HG03520 (cell line): ENCODE data around the gene TFG.
A peak's percentile ranks its signal among the peaks of the same experiment; 100 is the strongest.

ENCODE experiments used
- ATAC-seq: cut with Tn5 transposase; IDR thresholded peaks from one replicate; pipeline ENCODE4 v1.9.1; 2021; ENCODE audit warnings: mild to moderate bottlenecking, moderate library complexity; ENCODE audit not compliant: unreplicated experiment

The TFG gene

DNA sequence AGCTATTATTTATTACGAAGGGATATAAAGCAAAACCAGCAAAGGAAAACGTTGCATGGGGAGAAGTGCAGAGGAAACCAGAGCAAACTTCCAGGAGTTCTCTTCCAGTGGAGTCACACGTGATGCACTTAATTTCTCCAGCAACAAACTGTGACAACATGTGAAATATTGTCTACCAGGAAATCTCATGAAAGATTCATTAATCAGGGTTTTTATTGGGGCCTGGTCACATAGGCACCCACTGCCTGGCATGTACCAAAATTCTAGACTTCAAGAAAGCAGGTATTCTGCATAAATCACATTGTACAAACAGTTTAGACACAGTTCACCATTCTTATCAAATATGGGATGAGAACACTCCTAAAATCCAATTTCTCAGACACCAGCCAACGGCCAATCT, 5.4 kb upstream of the TFG start:
- no peak for ATAC-seq

DNA sequence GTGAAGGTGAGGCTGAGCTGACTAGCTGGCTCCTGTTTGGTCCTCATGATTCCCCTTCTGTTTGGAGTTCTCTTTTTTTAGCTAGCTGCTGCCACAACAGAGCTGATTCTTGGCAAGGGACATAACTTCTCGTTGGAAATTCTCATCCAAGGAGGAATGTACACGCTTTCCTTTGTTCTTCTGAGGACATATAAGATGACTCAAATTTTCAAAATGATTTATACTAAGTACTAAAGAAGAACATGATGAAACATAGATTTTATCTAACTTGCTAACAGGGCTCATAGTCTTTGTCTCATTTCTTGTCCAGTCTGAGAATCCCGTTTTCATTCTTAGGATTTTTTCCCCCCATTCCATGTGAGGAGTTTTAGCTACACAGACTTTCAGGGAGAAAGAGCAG, 2.9 kb upstream of the TFG start:
- ATAC-seq = no peak

DNA sequence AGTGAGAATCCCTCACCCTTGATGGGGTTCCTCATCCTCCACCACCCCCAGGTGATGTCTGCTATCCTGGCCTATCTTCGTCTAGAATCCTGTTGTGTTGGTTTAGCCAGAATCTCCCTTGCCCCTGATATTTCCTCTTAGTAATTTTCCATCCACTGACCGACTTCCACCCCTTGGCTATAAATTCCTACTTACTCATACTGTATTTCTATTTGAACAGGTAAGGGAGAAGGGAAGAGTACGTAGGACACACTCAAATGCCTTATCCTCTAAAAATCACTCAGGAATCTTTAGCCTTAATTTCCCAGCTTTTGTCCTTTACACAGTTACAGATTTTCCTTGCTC, 678 bp upstream of the TFG start:
- ATAC-seq = no peak

DNA sequence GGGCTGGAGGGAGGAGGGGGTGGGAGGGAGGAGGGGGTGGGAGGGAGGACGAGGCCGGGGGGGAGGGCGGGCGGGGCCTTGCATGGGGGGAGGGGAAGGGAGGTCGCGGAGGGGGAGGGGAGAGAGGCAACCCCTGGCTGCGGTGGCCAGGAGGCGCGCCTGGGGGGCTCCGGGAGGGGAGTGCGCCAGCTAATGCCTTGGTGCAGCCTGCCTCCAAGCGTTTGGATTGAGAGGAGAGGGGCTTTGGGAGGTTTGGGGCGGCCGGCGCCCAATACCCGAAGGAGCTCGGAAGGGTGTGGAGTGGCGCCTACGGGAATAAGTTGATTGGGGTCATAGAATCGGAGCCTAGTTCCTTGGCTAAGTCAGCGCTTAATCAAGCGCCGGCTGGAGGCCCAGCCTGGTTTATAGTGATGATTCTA, 557 bp downstream of the TFG start:
- no peak for ATAC-seq

DNA sequence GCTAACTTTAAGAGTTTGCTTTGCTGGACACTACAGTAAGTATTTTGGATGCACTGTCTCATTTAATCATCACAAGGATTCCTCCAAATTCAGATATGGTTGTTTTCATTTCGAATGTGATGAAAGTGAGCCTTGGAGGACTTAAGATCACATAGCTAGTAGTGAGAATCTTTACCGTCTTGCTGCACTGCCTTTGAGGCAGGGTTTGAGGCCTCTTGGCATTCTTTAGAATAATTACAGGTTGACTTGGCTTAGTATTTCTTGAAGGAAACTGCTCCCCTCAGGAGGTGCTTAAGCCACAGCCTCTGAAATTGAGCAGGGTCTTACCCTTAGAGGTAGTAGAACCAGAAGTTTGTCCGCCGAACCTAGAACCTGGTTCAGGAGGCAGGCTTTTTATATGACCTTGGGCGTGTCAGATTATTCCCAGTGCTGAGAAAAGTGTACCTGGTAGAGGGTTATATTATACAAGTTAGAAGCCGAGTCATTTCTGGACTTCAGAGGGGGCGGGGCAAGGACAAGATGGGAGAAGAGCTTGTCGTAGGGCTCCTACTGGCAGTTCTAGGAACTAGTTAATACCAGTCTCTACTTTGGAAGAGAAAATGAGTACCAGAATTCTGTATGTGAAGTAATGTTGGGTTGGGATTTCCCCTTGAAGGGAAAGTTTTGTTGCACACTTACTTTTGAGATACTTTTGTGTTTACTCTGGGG, 1.1 kb downstream of the TFG start:
- ATAC-seq = peak; percentile 39

DNA sequence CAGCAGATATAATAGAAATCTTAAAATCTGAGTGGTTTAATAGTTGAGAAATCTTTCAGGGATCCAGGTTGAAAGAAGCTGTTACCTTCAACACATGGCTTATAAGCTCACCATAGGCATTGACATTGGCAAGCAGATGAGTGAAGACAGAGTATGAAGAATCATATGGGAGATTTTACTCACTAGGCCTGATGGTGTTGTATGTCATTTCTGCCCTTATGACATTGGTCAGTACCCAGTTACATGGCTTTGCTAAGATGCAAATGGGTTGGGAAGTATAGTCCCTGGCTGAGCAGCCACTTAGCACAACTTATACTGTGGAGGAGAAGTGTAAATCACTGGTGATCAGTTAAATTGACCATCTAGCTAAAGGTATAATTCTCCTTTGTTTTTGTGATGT, 5.9 kb downstream of the TFG start:
- no peak for ATAC-seq

DNA sequence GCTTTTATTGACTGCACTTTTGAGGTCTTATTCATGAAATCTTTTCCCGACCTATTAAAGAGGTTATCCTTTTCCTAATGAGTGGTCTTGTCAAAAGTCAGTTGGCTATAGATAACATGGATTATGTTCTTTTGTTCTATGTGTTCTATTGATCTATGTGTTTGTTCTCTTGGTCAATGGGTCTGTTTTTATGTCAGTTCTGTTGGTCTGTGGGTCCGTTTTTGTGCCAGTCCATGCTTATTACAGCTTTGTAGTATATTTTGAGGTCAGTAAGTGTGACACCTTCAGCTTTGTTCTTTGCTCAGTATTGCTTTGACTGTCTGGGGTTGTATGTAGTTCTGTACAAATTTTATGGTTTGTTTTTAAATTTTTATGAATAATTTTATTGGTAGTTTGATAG, 7.8 kb downstream of the TFG start:
- ATAC-seq = no peak

DNA sequence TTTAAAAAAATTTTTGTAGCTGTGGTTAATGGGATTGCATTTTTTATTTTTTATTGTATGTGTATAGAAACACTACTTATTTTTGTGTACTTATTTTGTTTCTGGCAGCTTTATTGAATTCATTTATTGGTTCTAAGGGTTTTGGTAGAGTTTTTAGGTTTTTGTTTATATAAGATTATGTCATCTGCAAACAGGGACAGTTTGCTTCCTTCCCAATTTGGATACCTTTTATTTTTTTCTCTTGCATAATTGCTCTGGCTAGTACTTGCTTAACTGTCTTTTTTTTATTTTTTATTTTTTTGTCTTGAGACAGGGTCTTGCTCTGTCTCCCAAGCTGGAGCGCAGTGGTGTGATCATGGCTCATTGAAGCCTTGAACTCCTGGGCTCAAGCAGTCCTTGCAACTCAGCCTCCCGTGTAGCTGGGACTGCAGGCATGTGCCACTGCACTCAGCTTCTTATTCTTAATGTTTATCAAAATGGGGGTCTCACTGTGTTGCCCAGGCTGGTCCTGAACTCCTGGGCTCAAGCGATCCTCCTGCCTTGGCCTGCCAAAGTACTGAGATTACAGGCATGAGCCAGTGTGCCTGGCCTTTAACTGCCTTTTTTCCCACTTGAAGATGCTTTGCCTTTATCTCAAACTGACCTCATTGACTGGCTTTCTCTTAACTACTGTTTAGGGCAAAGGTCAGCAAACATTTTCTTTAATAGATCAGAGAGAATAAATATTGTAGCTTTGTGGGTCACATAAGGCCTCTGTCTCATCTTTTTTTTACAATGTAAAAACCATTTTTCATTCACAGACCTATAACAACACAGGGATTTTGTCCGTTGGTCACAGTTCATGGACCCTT, 8.6 kb downstream of the TFG start:
- ATAC-seq = no peak

DNA sequence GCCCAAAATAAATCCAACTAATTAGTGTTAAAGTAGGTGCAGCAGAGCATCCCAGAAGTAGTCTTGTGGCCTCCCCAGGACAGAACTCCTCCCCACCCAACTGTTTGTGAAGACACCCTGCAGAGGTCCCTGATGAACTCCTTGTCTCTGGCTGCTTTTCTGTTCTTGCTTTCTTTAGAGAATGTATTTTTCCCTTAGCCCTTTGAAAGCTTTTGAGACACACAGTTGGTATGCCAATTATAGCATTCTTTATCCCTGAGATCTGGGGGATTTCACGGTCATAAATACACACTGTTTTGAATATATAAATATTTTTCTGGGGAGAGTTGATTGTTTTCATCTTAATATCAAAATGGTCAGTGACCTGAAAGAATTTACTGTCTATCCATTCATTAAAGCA, 9.8 kb downstream of the TFG start:
- ATAC-seq = no peak

DNA sequence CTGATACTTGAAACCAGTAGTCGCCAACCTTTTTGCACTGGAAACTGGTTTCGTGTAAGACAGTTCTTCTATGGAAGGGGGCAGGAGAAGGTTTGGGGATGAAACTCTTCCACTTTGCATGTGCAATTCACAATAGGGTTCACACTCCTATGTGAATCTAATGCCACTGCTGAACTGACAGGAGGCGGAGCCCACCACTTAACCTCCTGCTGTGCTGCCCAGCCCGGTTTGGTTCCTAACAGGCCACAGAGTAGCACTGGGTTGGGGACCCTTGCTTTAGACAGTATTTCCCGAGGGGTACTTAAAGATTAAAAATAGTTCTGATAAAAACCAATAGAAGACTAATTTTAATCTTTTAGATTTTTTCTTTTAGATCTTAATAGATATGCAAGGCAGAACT, 11.1 kb downstream of the TFG start:
- ATAC-seq = no peak

DNA sequence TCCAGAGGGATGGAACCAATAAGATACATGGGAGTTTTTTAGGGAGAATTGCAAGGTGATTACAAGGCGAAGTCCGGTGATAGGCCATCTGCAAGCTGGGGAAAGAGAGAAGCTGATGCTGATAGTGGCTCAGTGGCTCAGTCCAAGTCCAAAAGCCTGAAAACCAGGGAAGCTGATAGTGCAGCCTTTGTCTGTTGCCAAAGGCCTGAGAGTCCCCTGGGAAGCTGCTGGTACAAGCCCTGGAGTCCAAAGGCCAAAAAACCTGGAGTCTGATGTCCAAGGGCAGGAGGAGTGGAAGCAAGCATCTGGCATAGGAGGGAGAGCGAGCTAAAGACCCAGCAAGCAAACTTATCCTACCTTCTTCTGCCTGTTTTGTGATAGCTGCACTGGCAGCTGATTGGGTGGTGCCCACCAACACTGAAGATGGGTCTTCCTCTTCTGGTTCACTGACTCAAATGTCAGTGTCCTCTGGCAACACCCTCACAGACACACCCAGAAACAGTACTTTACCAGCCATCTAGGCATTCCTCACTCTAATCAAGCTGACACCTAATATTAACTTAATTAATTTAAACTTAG, 16.7 kb downstream of the TFG start:
- ATAC-seq = no peak

DNA sequence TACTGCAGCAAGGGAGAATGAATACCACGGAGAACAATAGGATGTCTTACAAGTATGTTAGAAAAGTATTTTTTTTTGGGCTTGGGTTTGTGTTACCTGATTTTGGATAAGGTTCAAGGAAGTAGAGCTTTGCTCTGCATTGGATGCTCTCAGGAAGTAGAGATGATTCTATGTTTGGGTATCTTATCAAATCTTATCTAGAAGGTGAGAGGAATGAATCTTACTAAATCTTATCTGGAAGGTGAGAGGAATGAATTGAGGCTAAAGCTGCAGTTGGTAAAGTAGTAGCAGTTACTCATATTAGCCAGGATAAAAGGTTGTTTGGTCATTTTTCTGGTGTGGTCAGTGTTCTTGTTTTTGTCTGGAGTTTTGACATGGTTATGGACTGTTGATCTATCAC, 17.4 kb downstream of the TFG start:
- ATAC-seq = no peak

DNA sequence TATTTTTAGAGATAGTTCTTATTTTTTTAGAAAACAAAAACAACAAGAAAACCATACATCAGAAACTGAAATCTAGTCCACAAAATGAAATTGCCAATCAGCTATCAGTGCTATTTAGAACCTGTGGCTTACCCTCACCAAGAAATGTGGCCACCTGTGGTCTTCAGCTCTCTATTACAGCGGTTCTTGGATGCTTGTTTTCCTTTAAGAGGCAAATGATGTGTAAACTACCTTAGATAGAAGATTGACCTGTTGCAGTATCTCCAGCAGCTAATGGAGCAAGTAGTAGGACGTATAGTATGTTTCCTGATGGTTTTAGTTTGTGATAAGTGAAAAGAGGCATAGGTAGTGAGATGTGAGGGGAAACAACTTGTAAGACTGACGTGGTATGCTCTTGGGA, 21.2 kb downstream of the TFG start:
- ATAC-seq = peak; percentile 51

DNA sequence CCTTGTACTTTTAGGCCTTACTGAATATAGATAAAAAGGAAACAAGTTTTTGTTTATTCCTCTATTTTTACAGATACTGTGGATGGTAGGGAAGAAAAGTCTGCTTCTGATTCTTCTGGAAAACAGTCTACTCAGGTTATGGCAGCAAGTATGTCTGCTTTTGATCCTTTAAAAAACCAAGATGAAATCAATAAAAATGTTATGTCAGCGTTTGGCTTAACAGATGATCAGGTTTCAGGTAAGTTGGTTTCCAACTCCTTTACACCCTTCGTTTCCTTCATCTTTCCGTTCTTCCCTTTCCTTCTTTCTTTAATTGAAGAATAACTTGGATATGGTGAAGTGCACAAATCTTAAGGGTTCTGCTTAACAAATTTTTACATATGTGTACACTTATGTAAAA, 23.1 kb downstream of the TFG start:
- ATAC-seq = no peak

DNA sequence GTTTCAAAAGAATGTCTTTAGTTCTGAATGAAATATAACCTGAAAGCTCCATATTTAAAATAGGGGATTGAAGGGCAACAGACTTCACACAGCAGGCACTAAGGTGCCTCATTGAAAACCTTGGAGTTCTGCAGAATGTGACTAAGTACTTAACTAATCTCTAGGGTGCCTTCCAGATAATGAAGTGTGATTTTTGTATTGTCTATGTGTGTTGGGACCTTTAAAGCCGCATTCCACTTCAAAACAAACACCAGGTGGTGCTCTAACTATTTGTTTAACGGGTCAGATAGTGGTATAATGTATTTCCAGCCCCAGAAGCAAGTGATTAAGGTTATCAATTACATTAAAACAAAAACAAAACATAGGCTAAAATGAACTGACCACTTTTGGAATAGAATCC, 28.0 kb downstream of the TFG start:
- no peak for ATAC-seq

DNA sequence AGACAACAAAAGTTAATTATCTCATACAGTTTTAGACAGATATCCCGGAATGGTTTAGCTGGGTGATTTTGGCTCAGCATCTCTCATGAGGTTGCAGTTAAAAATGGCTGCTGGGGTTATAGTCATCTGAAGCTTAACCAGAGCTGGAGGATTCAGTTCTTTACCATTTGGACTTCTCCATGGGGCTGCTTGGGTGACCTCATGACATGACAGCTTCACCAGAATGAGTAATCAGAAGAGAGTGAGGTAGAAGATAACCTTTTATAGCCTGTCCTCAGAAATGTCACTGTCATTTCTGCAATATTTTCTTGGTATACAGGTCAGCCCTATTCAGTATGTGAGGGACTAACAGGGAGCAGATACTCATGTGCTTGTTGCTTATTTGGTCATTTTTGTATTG, 30.9 kb downstream of the TFG start:
- no peak for ATAC-seq

DNA sequence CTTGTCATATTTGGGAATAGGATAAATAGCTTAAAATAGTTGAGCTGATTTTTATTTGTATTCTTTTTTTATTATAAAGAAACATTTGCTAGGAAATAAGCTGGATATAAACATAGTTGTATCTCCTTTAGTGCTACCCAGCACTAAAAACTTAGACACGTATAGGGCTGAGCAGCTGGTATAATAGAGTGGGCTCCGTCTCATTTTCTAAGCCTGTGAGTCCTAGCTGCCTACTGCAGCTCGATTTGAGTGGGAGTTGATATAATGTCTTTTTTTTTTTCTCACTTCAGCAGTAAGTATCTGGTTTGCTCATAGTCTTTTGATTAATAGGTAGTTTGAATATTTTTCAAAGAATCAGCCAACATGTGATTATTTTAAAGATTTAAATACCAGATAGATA, 34.2 kb downstream of the TFG start:
- ATAC-seq = no peak

DNA sequence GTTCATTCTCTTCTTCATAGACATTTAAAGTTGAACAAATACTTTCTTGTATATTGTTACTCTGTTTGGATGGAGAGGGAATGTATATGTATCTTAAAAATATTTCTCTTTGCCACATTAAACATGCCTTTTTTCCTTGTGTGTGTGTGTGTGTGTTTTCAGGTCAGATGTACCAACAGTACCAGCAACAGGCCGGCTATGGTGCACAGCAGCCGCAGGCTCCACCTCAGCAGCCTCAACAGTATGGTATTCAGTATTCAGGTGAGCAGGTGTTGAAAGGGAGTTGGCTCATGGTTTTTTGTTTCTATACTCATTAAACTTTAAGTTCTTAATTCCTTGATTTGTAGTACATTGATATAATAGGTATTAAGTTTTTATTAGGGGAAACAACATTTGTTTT, 35.4 kb downstream of the TFG start:
- ATAC-seq = no peak

DNA sequence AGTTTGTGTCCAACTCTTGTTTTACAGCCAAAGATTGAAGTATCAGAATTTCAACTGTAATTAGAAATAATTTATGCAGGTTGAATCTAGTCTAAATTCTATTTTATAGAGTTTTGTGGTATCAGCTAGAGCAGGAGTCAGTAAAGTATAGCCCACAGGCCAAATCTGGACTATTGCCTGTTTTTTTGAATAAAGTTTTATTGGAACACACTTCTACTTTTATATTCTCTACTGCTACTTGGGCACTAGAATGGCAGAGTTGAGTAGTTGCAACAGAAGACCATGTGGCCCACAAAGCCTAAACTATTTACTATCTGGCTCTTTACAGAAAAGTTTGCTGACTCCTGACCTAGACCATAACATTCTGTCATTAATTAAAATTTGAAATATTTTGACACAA, 36.3 kb downstream of the TFG start:
- ATAC-seq = no peak

DNA sequence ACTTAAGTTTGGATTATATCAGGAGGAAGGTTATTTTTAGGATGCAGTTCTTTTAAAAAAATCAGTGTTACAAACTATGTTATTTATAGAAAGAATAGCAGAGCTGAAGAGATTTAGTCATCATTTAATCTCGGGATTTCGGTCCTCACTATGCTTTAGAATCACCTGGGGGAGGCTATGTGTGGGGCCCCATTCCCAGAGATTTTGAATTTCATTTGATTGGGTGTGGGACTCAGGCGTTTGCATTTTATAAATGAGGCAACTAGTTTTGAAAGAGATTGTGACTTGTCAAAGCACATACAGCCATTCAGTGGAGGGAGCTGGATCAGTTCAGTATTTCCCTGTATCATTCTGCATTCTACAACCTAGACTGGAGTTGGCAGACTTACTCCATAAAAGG, 36.8 kb downstream of the TFG start:
- ATAC-seq = no peak

DNA sequence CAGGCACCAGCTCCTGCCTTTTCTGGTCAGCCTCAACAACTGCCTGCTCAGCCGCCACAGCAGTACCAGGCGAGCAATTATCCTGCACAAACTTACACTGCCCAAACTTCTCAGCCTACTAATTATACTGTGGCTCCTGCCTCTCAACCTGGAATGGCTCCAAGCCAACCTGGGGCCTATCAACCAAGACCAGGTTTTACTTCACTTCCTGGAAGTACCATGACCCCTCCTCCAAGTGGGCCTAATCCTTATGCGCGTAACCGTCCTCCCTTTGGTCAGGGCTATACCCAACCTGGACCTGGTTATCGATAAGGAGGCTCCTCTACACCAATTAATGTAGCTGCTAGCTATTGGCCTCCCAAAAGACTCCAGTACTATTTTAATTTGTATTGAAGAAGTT, 38.9 kb downstream of the TFG start:
- no peak for ATAC-seq

DNA sequence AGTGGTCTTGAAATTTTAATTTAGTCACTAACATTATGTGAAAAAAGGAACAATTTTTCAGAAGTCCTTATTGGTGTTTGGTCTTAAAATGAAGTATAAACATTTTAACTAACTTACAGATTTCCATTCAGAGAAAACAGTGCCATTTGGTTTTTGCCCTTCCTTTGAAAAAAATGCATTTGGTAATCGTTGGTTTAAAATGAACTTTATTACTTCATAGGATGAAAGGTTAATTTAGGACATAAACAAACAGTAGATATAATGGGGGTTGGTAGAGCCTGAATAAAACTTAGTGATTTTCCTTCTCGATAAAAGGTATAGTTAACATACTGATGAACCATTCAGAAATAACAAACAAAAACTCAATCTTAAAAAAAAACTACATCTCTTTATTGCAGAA, 39.7 kb downstream of the TFG start:
- no peak for ATAC-seq
